ENCODE results near the gene PSMA3.

PSMA3 gene

GRCh38 chr14:58244556-58245387, at the start of gene PSMA3:
TSS of gene PSMA3 (plus strand) at chr14:58244843. CDS start at chr14:58244921, 78 bp downstream.
- POLR2A ChIA-PET = interaction anchor here (0.6 to 1.7 kb wide), 2 partner anchors 48 to 54 kb away, joined by 6 read pairs; partner anchors contain the start of gene ARID4A
- CTCF ChIA-PET = interaction anchor here (0.7 to 1.8 kb wide), 5 partner anchors 20 to 136 kb away, joined by 3 to 5 read pairs (median 5); no protein-coding TSS in a partner anchor
- no peak for TF ChIP-seq CTCF (IDR thresholded peaks at IDR 0.05; ENCODE audit: insufficient read depth, low read length, missing control alignments)
- peak within 1 kb of the TSS; percentile 96 for H3K4me3 ChIP-seq (ENCODE audit: low read depth, low read length)
- peak; percentile 77 for DNase-seq (ENCODE audit: low read depth, low spot score)

- CTCF ChIA-PET = interaction anchor here (1.8 kb wide), 1 partner anchor 88 kb away, joined by 3 read pairs; no protein-coding TSS in a partner anchor
- POLR2A ChIA-PET = no interaction called here
- TF ChIP-seq CTCF (IDR thresholded peaks at IDR 0.05; ENCODE audit: insufficient read depth, low read length, missing control alignments) = no peak
- H3K4me3 ChIP-seq (ENCODE audit: low read depth, low read length) = no peak overlapping the region
- DNase-seq (ENCODE audit: low read depth, low spot score) = no peak
These were observed 48.4 kb upstream of the PSMA3 start for GRCh38 chr14:58196198-58196597.

- DNase-seq (ENCODE audit: low read depth, low spot score) = no peak
- no peak overlapping the region for H3K4me3 ChIP-seq (ENCODE audit: low read depth, low read length)
- POLR2A ChIA-PET = no interaction called here
- TF ChIP-seq CTCF (IDR thresholded peaks at IDR 0.05; ENCODE audit: insufficient read depth, low read length, missing control alignments) = no peak
- CTCF ChIA-PET = interaction anchor here (1.1 kb wide), 1 partner anchor 29 kb away, joined by 3 read pairs; no protein-coding TSS in a partner anchor
These were observed 46.6 kb upstream of the PSMA3 start for GRCh38 chr14:58198086-58198485.

- no peak for DNase-seq (ENCODE audit: low read depth, low spot score)
- ChIA-PET POLR2A (interaction anchor here (0.6 to 1.8 kb wide), 4 partner anchors 9 to 98 kb away, joined by 3 to 5 read pairs (median 4); partner anchors contain the start of gene ARID4A), CTCF (interaction anchor here (0.8 to 1.1 kb wide), 2 partner anchors 9 to 90 kb away, joined by 3 read pairs; no protein-coding TSS in a partner anchor)
- TF ChIP-seq CTCF (IDR thresholded peaks at IDR 0.05; ENCODE audit: insufficient read depth, low read length, missing control alignments) = no peak
- H3K4me3 ChIP-seq (ENCODE audit: low read depth, low read length) = peak within 1 kb of the TSS; percentile 90
These were observed 44.7 kb upstream of the PSMA3 start, which contains the start of gene ACTR10 for GRCh38 chr14:58199726-58200479. TSS of gene ACTR10 (plus strand) at chr14:58200149. CDS start at chr14:58200218, 69 bp downstream.

GRCh38 chr14:58200480-58200841, 44.2 kb upstream of the PSMA3 start:
- TF ChIP-seq CTCF (IDR thresholded peaks at IDR 0.05; ENCODE audit: insufficient read depth, low read length, missing control alignments) = no peak
- CTCF ChIA-PET = interaction anchor here (0.8 kb wide), 1 partner anchor 9 kb away, joined by 3 read pairs; no protein-coding TSS in a partner anchor
- POLR2A ChIA-PET = interaction anchor here (0.9 to 1.8 kb wide), 2 partner anchors 16 to 98 kb away, joined by 5 read pairs; partner anchors contain the start of gene ARID4A
- DNase-seq (ENCODE audit: low read depth, low spot score) = no peak
- H3K4me3 ChIP-seq (ENCODE audit: low read depth, low read length) = peak overlapping the region; percentile 90

Measured in AG04449 (cell line).